Measurements from ENCODE around the gene DOK3. TPM values are rescaled to one million over a fixed set of nuclear protein-coding genes. Genes with fewer than 3 reads are reported as not detected.
A peak's percentile ranks its signal among the peaks of the same experiment; 100 is the strongest.

DOK3 gene
- polyA plus RNA-seq, 1 donor from 2014 or later = 5.5 TPM

DNA sequence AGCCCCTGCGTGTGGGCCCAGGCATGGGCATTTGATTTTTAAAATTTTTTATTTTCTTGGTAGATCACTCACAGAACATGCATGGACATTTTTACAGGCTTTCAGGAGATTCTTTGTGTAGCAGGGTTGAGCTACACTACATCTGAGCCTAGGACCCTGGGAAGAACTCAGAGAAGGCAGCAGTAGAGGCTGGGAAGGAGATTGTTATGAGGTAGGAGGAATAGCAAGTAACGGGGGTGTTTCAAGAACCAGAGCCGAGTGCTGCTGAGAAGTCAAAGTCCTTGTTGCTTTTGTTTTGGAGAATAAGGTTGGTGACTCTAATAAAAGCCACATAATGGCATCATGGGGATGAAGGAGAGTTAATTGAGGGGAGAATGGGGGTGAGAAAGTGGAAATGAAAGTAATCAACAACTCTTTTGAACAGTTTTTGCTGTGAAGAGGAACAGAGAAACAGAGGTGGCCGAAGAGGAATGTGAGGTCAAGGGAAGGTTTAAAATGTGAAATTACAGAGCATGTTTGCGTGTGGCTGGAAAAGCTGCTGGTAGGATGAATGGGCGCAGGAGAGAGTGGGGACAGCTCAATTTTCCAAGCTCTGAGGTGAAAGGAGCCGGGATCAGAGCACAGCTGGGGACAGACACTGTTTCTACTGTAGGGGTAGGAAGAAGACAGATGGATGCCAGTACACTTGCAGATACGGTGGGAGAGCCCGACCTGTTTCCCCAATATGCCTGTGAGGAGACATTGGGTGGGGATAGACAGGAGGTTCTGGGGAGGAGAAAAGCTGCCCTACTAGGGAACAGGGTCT is 7.5 kb downstream of the DOK3 start:
- H2AFZ ChIP-seq (ENCODE audit: low read depth, low read length) = no peak overlapping the region
- H3K27me3 ChIP-seq (ENCODE audit: insufficient read depth, low read depth, low read length) = peaks cover 6% of the 10 kb centered on the region
- H3K4me2 ChIP-seq (ENCODE audit: low read length) = no peak overlapping the region
- no peak for TF ChIP-seq EP300 (conservative IDR thresholded peaks at IDR 0.05; ENCODE audit: poor library complexity, severe bottlenecking)
- no peak for TF ChIP-seq MXI1 (conservative IDR thresholded peaks at IDR 0.05; ENCODE audit: poor library complexity, severe bottlenecking)
- TF ChIP-seq REST (IDR thresholded peaks at IDR 0.05; ENCODE audit: borderline replicate concordance) = no peak
- TF ChIP-seq SMC3 (conservative IDR thresholded peaks at IDR 0.05; ENCODE audit: poor library complexity) = no peak
- no peaks in the 10 kb centered on the region for H3K9me2 ChIP-seq (ENCODE audit: insufficient read depth, low read length)
- H3K79me2 ChIP-seq (replicated peaks; ENCODE audit: insufficient read depth, low read length) = peaks cover 2% of the 10 kb centered on the region
- H3K27ac ChIP-seq (ENCODE audit: low read length) = no peak overlapping the region
- H3K4me3 ChIP-seq (ENCODE audit: low read length) = no peak overlapping the region
- no peaks in the 10 kb centered on the region for H3K9me3 ChIP-seq (ENCODE audit: low read length)
- H3K9ac ChIP-seq (ENCODE audit: low read length) = peak overlapping the region; percentile 40
- no peaks in the 10 kb centered on the region for H4K20me1 ChIP-seq (ENCODE audit: insufficient read depth)
- no peaks in the 10 kb centered on the region for H3F3A ChIP-seq (ENCODE audit: insufficient read depth, low read length, poor library complexity, severe bottlenecking)
- no peaks in the 10 kb centered on the region for H3K36me3 ChIP-seq (ENCODE audit: insufficient read depth, low read length)

DNA sequence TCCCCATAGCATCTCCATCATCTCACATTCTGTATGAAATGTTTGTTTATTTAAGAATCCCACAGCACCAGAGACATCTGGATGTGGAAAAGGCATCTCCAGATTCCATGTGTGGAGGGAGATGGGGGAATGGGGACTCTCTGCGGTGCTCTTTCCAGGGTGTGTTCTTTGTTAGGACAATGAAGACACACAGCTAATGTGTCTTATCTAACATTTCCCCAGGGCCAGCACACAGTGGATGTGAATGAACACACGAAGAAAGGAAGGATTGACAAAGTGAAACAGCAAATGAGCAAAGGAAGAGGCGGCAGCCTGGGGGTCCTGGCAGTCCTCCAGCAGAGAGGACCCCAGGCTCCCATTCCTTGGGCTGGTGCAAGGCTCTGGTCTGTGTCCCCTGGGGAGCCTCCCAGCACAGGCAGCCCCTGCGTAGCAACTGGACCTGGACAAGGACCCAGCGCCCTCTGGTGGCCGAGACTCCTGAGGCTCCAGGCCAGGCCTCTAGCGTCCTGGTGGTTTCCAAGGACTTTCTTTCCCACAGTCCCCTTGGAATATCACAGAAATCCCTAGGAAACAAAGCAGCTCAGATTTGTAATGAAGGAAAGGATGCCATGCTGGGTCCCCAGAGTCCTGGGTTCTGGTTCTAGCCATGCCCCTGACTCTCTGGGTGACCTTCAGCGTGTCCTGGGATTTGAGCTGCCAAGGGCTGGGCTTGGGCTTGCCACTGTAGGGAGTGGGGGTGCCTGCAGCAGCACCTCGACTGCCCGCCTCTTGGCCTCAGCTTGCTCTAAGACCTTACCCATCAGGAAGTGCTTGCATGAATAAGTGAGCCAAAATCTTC is 8.7 kb downstream of the DOK3 start:
- Histone ChIP-seq H3K36me3 (ENCODE audit: insufficient read depth, low read length) (no peaks in the 10 kb centered on the region), H3K27ac (ENCODE audit: low read length) (peak overlapping the region; percentile 50), H3K9me2 (ENCODE audit: insufficient read depth, low read length) (no peaks in the 10 kb centered on the region), H3K4me3 (ENCODE audit: low read length) (no peak overlapping the region), H4K20me1 (ENCODE audit: insufficient read depth) (no peaks in the 10 kb centered on the region), H3K4me2 (ENCODE audit: low read length) (no peak overlapping the region), H3K9me3 (ENCODE audit: low read length) (no peaks in the 10 kb centered on the region), H2AFZ (ENCODE audit: low read depth, low read length) (no peak overlapping the region), H3K9ac (ENCODE audit: low read length) (peak overlapping the region; percentile 51), H3K79me2 (replicated peaks; ENCODE audit: insufficient read depth, low read length) (peaks cover 11% of the 10 kb centered on the region), H3K27me3 (ENCODE audit: insufficient read depth, low read depth, low read length) (peaks cover 6% of the 10 kb centered on the region), H3F3A (ENCODE audit: insufficient read depth, low read length, poor library complexity, severe bottlenecking) (no peaks in the 10 kb centered on the region)
- TF ChIP-seq EP300 (conservative IDR thresholded peaks at IDR 0.05; ENCODE audit: poor library complexity, severe bottlenecking) (peak; percentile 30), TAF1 (IDR thresholded peaks at IDR 0.05; ENCODE audit: low read depth) (no peak), EZH2 (IDR thresholded peaks at IDR 0.05; ENCODE audit: borderline replicate concordance, insufficient read depth, low read length, poor library complexity, severe bottlenecking) (no peak), MXI1 (conservative IDR thresholded peaks at IDR 0.05; ENCODE audit: poor library complexity, severe bottlenecking) (peak; percentile 23), SMC3 (conservative IDR thresholded peaks at IDR 0.05; ENCODE audit: poor library complexity) (peak; percentile 96), POLR2AphosphoS5 (IDR thresholded peaks at IDR 0.05) (peak; percentile 31), REST (IDR thresholded peaks at IDR 0.05; ENCODE audit: borderline replicate concordance) (no peak), RAD21 (conservative IDR thresholded peaks at IDR 0.05) (peak; percentile 91)
- TF ChIP-seq, protein P1, sequence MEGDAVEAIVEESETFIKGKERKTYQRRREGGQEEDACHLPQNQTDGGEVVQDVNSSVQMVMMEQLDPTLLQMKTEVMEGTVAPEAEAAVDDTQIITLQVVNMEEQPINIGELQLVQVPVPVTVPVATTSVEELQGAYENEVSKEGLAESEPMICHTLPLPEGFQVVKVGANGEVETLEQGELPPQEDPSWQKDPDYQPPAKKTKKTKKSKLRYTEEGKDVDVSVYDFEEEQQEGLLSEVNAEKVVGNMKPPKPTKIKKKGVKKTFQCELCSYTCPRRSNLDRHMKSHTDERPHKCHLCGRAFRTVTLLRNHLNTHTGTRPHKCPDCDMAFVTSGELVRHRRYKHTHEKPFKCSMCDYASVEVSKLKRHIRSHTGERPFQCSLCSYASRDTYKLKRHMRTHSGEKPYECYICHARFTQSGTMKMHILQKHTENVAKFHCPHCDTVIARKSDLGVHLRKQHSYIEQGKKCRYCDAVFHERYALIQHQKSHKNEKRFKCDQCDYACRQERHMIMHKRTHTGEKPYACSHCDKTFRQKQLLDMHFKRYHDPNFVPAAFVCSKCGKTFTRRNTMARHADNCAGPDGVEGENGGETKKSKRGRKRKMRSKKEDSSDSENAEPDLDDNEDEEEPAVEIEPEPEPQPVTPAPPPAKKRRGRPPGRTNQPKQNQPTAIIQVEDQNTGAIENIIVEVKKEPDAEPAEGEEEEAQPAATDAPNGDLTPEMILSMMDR (IDR thresholded peaks at IDR 0.05; ENCODE audit: poor library complexity, severe bottlenecking) = peak; percentile 97

All from neural cell (in vitro differentiated cells).